GM23338 (cell line): ENCODE results near the gene SPTB.

ENCODE experiments used
- CTCF ChIP-seq, 2 experiments: fragments of 200-600 bp in 1 of 2; sonication (generic) in 1 of 2; conservative IDR thresholded peaks; 2 replicates each; pipeline versions ENCODE4 v1.5.1 to v1.6.1; 2016 to 2017; ENCODE audit warnings: antibody characterized with exemption in 2 of 2, low read depth in 2 of 2, mild to moderate bottlenecking in 2 of 2, moderate library complexity in 1 of 2
- ETS1 ChIP-seq: IDR thresholded peaks from 2 replicates; pipeline ENCODE4 v1.6.1; 2016; ENCODE audit warnings: antibody characterized with exemption
- EZH2 ChIP-seq: fragments of 200-600 bp; sonication (generic); IDR thresholded peaks from one replicate; pipeline ENCODE4 v1.8.0; 2017; ENCODE audit warnings: antibody characterized with exemption, mild to moderate bottlenecking, low read depth; ENCODE audit not compliant: unreplicated experiment
- EZH2phosphoT487 ChIP-seq: fragments of 200-600 bp; sonication (generic); IDR thresholded peaks from one replicate; pipeline ENCODE4 v1.8.1; 2018; ENCODE audit warnings: antibody characterized with exemption; ENCODE audit not compliant: unreplicated experiment
- POLR2AphosphoS5 ChIP-seq: IDR thresholded peaks from 2 replicates; pipeline ENCODE4 v1.6.1; 2016; ENCODE audit warnings: antibody characterized with exemption, low read depth
- REST ChIP-seq: IDR thresholded peaks from one replicate; pipeline ENCODE4 v1.6.1; 2018; ENCODE audit warnings: antibody characterized with exemption; ENCODE audit not compliant: unreplicated experiment
- ZNF114 ChIP-seq: fragments of 250-450 bp; sonication (Bioruptor Pico); IDR thresholded peaks from 2 replicates; pipeline ENCODE4 v1.5.0; 2020; ENCODE audit warnings: mild to moderate bottlenecking, moderate library complexity

- no peak for TF ChIP-seq EZH2phosphoT487
- no peak for TF ChIP-seq POLR2AphosphoS5
- no peak for TF ChIP-seq CTCF (conservative IDR thresholded peaks at IDR 0.05; ENCODE audit: low read depth in 2 of 2)
- TF ChIP-seq ETS1 = no peak
- no peak for TF ChIP-seq EZH2
- TF ChIP-seq REST = no peak
- no peak for TF ChIP-seq ZNF114
Measured at GRCh38 chr14:64928239-64929013, 48.7 kb upstream of the SPTB start.
